HG02763 (cell line): ENCODE data around the gene MELK.

ENCODE experiments used
- ATAC-seq: cut with Tn5 transposase; IDR thresholded peaks from one replicate; pipeline ENCODE4 v1.9.1; 2021; ENCODE audit warnings: mild to moderate bottlenecking, moderate library complexity; ENCODE audit not compliant: unreplicated experiment

MELK gene

DNA sequence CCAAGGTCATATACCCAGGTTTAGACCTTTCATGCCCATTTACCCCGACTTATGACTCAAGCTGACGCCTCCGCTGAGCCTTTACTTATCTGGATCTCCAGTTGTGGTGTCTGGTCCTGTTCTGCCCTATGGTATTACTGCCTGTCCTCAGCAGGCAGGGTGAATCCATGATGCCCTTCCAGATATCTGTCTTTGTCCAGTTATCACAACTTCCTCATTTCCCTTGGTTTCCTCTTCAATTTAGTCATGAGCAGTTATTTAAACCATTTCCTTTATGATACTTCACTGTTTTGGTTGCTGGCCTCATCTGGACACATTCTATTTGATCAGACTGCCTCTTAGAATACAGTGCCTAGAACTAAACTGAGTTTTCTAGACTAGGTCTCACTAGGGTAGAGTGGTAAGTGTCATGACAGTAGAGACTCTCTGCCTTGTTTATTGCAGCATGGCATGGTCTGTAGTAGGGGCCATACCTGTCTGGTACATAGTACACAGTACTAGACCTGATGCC, 93.3 kb downstream of the MELK start:
- ATAC-seq = peak; percentile 55

GRCh38 chr9:36671561-36671960, 98.9 kb downstream of the MELK start:
- no peak for ATAC-seq

DNA sequence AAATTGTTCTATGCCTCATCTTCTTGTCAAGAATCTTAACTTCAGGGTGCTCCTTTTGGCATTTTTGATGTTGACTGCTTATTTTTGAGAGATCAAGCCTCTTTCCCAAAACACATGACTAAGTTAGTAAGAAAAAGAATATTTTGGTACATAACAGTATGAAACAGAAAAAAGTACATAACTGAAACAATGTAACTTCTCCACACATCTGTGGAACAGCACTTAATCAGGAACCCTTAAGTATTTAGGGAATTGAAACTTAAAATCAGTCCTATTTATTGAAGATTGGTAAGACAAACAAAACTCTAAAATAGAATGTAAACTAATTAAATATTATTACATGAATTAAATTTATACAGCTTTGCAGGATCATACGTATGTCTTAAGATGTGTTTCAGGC, 103.4 kb downstream of the MELK start:
- ATAC-seq = no peak

DNA sequence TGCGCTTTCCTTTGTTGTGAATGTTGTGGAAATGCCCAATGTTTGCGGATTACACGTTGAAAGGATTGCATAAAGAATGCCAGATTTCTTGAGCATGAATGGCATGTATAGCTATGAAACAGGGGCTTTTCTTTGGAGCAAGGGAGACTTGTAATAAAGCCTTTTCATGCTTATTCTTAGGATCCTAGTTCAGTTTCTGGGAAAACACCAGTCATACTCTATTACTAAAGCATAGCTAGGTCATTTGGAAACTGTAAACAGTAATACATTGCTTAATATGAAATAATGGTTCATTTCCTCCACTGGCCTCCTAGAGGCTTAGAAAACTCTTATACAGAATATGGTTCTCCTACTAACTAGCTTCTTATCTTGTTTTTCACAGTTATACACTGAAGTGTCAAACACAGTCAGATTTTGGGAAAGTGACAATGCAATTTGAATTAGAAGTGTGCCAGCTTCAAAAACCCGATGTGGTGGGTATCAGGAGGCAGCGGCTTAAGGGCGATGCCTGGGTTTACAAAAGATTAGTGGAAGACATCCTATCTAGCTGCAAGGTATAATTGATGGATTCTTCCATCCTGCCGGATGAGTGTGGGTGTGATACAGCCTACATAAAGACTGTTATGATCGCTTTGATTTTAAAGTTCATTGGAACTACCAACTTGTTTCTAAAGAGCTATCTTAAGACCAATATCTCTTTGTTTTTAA, 104.2 kb downstream of the MELK start:
- no peak for ATAC-seq

DNA sequence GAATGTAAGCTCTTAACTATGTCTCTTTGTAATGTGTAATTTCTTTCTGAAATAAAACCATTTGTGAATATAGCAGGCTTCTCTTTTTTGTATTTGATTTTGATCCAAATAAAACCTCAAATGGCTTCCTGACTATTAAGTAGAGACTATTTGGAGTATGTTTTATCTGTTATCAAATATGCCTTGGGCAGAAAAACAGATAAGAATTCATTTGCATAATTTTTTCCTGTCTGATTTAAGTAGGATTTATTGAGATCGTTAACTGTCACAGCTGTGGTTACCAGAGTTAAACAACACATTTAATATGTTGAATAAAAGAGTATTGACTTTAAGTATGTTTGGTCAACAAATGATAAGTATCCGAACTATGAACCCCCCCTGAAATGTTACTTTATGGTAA, 104.9 kb downstream of the MELK start:
- ATAC-seq = no peak

GRCh38 chr9:36679710-36680109, 107.0 kb downstream of the MELK start:
- no peak for ATAC-seq

GRCh38 chr9:36686471-36686870, 113.8 kb downstream of the MELK start:
- ATAC-seq = no peak

GRCh38 chr9:36690412-36691168, 117.9 kb downstream of the MELK start:
- ATAC-seq = no peak

GRCh38 chr9:36691671-36692070, 119.0 kb downstream of the MELK start:
- ATAC-seq = no peak

- no peak for ATAC-seq
These were observed 126.3 kb downstream of the MELK start for GRCh38 chr9:36698984-36699383.

GRCh38 chr9:36704148-36704547, 131.5 kb downstream of the MELK start:
- ATAC-seq = no peak

- no peak for ATAC-seq
These were observed 141.1 kb downstream of the MELK start for GRCh38 chr9:36713515-36714490.

GRCh38 chr9:36716496-36716895, 143.8 kb downstream of the MELK start:
- no peak for ATAC-seq

DNA sequence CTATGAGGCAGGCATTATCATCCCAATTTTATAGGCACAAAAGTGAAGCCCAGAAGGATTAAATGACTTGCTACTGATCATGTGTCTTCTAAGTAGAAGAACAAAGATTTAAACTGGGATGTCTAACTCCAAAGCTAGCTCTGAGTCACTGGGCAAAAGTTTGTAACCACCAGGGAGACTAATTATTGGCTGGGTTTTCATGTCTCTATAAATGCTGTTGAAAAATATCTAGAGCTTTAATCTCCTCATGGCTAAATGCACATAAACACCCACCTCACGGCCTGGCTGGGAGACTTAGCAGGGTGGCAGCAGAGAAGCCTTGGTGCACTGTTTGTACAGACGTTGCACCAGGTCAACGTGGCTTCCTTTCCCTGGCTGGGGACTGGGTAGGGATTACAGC, 144.6 kb downstream of the MELK start:
- no peak for ATAC-seq

GRCh38 chr9:36718612-36719011, 145.9 kb downstream of the MELK start:
- ATAC-seq = no peak

- no peak for ATAC-seq
These were observed 147.3 kb downstream of the MELK start for GRCh38 chr9:36720043-36720442.

DNA sequence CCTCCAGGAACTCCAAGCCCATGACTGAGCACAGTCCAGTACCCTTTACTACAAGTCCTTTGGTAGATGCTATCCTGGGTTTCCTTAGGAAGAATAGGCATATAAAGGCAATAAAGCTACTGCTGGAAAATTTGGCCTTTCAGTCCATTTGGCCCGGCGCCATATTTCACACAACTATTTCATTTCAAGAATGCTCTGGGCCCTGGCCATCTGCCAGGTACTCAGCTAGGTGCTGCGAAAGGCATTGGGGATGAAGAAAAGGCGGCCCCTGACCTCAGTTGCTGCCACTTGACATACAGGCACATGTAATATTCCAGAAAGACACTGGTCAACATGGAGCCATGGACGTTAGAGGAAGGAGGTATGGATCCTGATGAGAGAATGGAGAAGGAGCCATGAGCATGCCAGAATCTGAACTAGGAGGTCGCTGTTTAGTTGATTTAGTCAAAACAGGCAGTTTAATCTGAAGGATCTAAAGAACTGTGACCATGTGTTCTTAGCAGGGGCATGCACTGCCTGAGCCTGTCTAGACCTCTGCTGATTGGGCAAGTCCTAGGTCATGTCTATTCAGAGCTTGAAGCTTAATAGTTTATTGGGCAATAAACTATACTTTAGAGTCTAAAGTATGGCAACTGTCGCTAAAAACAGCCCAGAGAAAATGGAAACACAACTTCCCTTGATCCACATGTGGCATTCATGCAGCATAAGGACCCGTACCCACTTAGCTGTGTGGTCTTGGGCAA, 149.3 kb downstream of the MELK start:
- ATAC-seq = no peak

DNA sequence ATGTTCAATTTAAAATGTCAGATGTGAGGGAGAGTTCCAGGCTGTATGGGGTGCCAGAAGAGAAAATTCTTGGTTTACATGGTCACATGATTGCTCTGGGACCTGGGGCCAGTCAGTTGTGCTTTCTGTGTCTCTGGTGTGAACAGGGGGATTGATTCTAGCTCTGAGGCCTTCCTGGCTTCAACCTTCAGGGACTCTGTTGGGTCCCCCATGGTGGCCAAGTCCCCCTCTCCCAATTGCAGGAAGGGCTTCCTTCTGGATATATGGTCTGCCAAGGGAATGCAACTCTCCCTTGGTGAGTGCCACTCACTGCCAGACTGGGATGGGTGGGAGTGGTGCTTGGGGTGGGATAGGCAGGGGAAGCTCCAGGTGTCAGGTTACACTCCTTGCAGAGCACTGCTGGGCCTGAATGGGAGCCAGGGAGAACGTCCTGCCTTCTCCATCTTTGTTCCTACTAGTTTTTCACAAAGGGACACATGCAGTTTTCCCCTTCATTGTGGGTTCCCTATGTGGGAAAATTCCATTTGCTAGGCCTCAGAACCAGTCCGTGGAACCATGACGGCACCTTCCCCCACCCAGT, 153.2 kb downstream of the MELK start:
- no peak for ATAC-seq
